KMS-11 (cell line): Measurements from ENCODE around the gene FFAR3.

Source experiments
- H2AFZ ChIP-seq: fragments of 200-600 bp; sonication (generic); 2 replicates; pipeline ENCODE4 v1.6.1; 2016; ENCODE audit warnings: antibody characterized with exemption, mixed run types, low read depth
- H3K27ac ChIP-seq: fragments of 200-600 bp; sonication (generic); 2 replicates; pipeline ENCODE4 v1.6.1; 2016; ENCODE audit warnings: mild to moderate bottlenecking, mixed run types
- H3K27me3 ChIP-seq: fragments of 200-600 bp; sonication (generic); 2 replicates; pipeline ENCODE4 v1.6.1; 2017; ENCODE audit warnings: mild to moderate bottlenecking, low read depth, mixed run types, moderate library complexity; ENCODE audit not compliant: insufficient read depth
- H3K36me3 ChIP-seq: fragments of 200-600 bp; sonication (generic); 2 replicates; pipeline ENCODE4 v1.6.1; 2017; ENCODE audit warnings: mild to moderate bottlenecking, mixed run types; ENCODE audit not compliant: insufficient read depth
- H3K4me1 ChIP-seq: fragments of 200-600 bp; sonication (generic); 2 replicates; pipeline ENCODE4 v1.6.1; 2016; ENCODE audit warnings: mild to moderate bottlenecking, low read depth, mixed run types; ENCODE audit not compliant: poor library complexity, severe bottlenecking
- H3K4me2 ChIP-seq: fragments of 200-600 bp; sonication (generic); 2 replicates; pipeline ENCODE4 v1.7.0; 2016; ENCODE audit warnings: mild to moderate bottlenecking, mixed run types
- H3K4me3 ChIP-seq: fragments of 200-600 bp; sonication (generic); IDR thresholded peaks from 2 replicates; pipeline ENCODE4 v1.6.1; 2017; ENCODE audit warnings: low read depth, low read length, mixed read lengths; ENCODE audit not compliant: insufficient read depth
- H3K79me2 ChIP-seq: fragments of 200-600 bp; sonication (generic); 2 replicates; pipeline ENCODE4 v1.6.1; 2016; ENCODE audit warnings: low read depth, mixed run types; ENCODE audit not compliant: insufficient read depth
- H3K9ac ChIP-seq: fragments of 200-600 bp; sonication (generic); 2 replicates; pipeline ENCODE4 v1.6.1; 2016; ENCODE audit warnings: mild to moderate bottlenecking, mixed run types
- H4K20me1 ChIP-seq: fragments of 200-600 bp; sonication (generic); 2 replicates; pipeline ENCODE4 v1.6.1; 2016; ENCODE audit warnings: mild to moderate bottlenecking, mixed run types; ENCODE audit not compliant: insufficient read depth
- CTCF ChIP-seq: fragments of 200-600 bp; sonication (generic); conservative IDR thresholded peaks from 2 replicates; pipeline ENCODE4 v1.6.1; 2017; ENCODE audit warnings: low read depth, mild to moderate bottlenecking, antibody characterized with exemption, low read length, moderate library complexity, mixed read lengths

FFAR3 gene

GRCh38 chr19:35318679-35319448 lies 39.4 kb upstream of the FFAR3 start:
- Histone ChIP-seq H3K36me3 (no peaks in the 10 kb centered on the region), H3K27ac (no peak overlapping the region), H3K79me2 (no peaks in the 10 kb centered on the region), H3K4me2 (no peak overlapping the region), H3K9ac (no peak overlapping the region), H2AFZ (no peak overlapping the region), H3K4me3 (no peak overlapping the region), H3K4me1 (no peaks in the 10 kb centered on the region), H4K20me1 (no peaks in the 10 kb centered on the region), H3K27me3 (peaks cover 32% of the 10 kb centered on the region)
- no peak for TF ChIP-seq CTCF

GRCh38 chr19:35320065-35320713 lies 38.1 kb upstream of the FFAR3 start:
- Histone ChIP-seq H3K9ac (no peak overlapping the region), H2AFZ (no peak overlapping the region), H3K36me3 (no peaks in the 10 kb centered on the region), H3K4me2 (no peak overlapping the region), H3K79me2 (no peaks in the 10 kb centered on the region), H3K4me1 (no peaks in the 10 kb centered on the region), H4K20me1 (no peaks in the 10 kb centered on the region), H3K4me3 (no peak overlapping the region), H3K27ac (no peak overlapping the region), H3K27me3 (peaks cover 27% of the 10 kb centered on the region)
- TF ChIP-seq CTCF: no peak

GRCh38 chr19:35321291-35321690 lies 37.0 kb upstream of the FFAR3 start:
- H3K4me3 ChIP-seq: no peak overlapping the region
- H3K36me3 ChIP-seq: no peaks in the 10 kb centered on the region
- peaks cover 23% of the 10 kb centered on the region for H3K27me3 ChIP-seq
- TF ChIP-seq CTCF: no peak
- no peaks in the 10 kb centered on the region for H3K79me2 ChIP-seq
- no peaks in the 10 kb centered on the region for H3K4me1 ChIP-seq
- no peak overlapping the region for H3K9ac ChIP-seq
- H4K20me1 ChIP-seq: no peaks in the 10 kb centered on the region
- H3K27ac ChIP-seq: no peak overlapping the region
- H2AFZ ChIP-seq: no peak overlapping the region
- no peak overlapping the region for H3K4me2 ChIP-seq

GRCh38 chr19:35322014-35322413 lies 36.2 kb upstream of the FFAR3 start:
- no peaks in the 10 kb centered on the region for H3K79me2 ChIP-seq
- no peak overlapping the region for H3K4me2 ChIP-seq
- H3K36me3 ChIP-seq: no peaks in the 10 kb centered on the region
- no peak overlapping the region for H3K4me3 ChIP-seq
- peaks cover 20% of the 10 kb centered on the region for H3K27me3 ChIP-seq
- no peaks in the 10 kb centered on the region for H3K4me1 ChIP-seq
- H3K27ac ChIP-seq: no peak overlapping the region
- TF ChIP-seq CTCF: no peak
- H4K20me1 ChIP-seq: no peaks in the 10 kb centered on the region
- no peak overlapping the region for H2AFZ ChIP-seq
- H3K9ac ChIP-seq: no peak overlapping the region
